ENCODE data around the gene CRIP1.

The CRIP1 gene

DNA sequence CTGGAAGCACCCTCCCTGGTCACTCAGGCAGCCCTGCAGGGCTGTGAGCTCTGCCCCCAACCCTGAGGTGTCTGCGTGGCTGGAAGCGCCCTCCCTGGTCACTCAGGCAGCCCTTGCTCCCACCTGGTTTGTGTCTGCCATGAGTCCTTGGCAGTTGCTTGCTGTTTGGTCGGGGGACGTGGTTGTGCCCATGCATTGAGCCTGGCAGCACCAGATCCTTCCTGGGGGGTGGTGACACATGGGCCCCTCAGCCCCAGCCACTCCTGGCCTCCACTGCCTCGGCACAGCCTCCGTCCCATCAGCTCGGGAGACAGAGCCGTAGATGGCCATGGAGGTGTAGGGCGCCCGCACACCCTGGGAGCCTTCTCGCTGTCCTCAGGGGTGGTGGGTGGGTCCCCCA lies 47.5 kb upstream of the CRIP1 start:
- H3F3A ChIP-seq (ENCODE audit: insufficient read depth, low read length), result no peaks in the 10 kb centered on the region; the same call in 1 of the 2 replicates
- no peaks in the 10 kb centered on the region for H3K9me3 ChIP-seq (replicated peaks; ENCODE audit: insufficient read depth, low read length)
- no peaks in the 10 kb centered on the region for H4K20me1 ChIP-seq (ENCODE audit: insufficient read depth, low read length)
- no peak for DNase-seq
- H3K27ac ChIP-seq (ENCODE audit: low read length), result no peak overlapping the region
- no peaks in the 10 kb centered on the region for H3K4me1 ChIP-seq (ENCODE audit: low read length)
- no peaks in the 10 kb centered on the region for H3K27me3 ChIP-seq (replicated peaks; ENCODE audit: insufficient read depth, low read length)
- no peak overlapping the region for H3K4me2 ChIP-seq (ENCODE audit: low read depth, low read length)
- no peak overlapping the region for H3K9ac ChIP-seq (ENCODE audit: low read length)
- no peaks in the 10 kb centered on the region for H3K36me3 ChIP-seq (replicated peaks; ENCODE audit: insufficient read depth, low read length)
- TF ChIP-seq, protein P1, sequence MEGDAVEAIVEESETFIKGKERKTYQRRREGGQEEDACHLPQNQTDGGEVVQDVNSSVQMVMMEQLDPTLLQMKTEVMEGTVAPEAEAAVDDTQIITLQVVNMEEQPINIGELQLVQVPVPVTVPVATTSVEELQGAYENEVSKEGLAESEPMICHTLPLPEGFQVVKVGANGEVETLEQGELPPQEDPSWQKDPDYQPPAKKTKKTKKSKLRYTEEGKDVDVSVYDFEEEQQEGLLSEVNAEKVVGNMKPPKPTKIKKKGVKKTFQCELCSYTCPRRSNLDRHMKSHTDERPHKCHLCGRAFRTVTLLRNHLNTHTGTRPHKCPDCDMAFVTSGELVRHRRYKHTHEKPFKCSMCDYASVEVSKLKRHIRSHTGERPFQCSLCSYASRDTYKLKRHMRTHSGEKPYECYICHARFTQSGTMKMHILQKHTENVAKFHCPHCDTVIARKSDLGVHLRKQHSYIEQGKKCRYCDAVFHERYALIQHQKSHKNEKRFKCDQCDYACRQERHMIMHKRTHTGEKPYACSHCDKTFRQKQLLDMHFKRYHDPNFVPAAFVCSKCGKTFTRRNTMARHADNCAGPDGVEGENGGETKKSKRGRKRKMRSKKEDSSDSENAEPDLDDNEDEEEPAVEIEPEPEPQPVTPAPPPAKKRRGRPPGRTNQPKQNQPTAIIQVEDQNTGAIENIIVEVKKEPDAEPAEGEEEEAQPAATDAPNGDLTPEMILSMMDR (IDR thresholded peaks at IDR 0.05; ENCODE audit: low read length), result no peak
- no peak for TF ChIP-seq EZH2phosphoT487 (IDR thresholded peaks at IDR 0.05; ENCODE audit: low read length)
- TF ChIP-seq EZH2 (optimal IDR thresholded peaks at IDR 0.05; ENCODE audit: low read depth, low read length), result no peak
- no peaks in the 10 kb centered on the region for H3K9me2 ChIP-seq (replicated peaks; ENCODE audit: insufficient read depth, low read length)
- H3K4me3 ChIP-seq (ENCODE audit: low read length), result no peak overlapping the region
- H3K79me2 ChIP-seq (ENCODE audit: low read length), result peaks cover 32% of the 10 kb centered on the region
- H2AFZ ChIP-seq (ENCODE audit: low read length), result no peak overlapping the region

DNA sequence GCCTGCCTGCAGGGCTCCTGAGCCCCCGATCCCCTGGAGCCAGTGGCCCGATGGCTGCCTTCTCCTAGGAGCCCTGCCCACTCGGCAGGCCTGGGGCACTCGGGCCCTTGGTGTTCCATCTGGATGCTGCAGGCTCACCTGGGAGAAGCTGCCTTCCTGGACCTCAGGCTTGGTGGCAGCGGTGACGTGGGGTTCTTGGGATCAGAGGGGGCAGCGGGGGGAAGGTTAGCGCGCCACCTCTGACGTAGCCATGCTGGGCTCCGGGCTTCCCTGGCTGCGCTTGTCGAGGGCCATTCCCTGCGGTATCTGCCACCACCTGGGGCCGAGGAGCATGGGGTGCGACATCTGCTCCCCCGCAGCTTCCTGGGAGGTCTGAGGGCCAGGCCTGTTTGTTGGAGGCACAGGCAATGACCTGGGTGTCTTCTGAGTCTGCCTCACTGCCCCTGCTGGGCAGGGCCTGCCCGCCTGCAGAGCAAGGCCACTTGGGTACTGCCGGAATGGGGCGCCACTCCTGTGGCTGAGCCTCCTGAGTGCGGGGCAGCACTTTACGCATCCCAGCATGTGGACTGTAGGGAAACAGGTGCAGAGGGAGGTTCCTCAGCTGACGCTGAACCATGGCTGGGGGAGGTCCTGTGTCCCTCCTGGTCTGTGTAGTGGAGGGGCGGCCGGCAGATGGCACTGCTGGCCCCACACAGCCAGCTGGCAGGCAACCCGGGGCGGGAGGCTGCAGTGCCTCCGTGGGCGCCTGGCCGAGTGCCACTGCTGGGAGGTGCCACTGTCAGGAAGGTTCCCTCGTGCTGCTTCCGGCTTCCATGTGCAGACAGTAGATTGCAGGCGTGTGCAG lies 46.8 kb upstream of the CRIP1 start:
- TF ChIP-seq, protein P1 (IDR thresholded peaks at IDR 0.05; ENCODE audit: low read length), result no peak
- TF ChIP-seq EZH2phosphoT487 (IDR thresholded peaks at IDR 0.05; ENCODE audit: low read length), result no peak
- TF ChIP-seq EZH2 (optimal IDR thresholded peaks at IDR 0.05; ENCODE audit: low read depth, low read length), result no peak
- no peak overlapping the region for H2AFZ ChIP-seq (ENCODE audit: low read length)
- H3K4me1 ChIP-seq (ENCODE audit: low read length), result no peaks in the 10 kb centered on the region
- no peak overlapping the region for H3K4me2 ChIP-seq (ENCODE audit: low read depth, low read length)
- H3K79me2 ChIP-seq (ENCODE audit: low read length), result peaks cover 28% of the 10 kb centered on the region
- no peaks in the 10 kb centered on the region for H3K9me3 ChIP-seq (replicated peaks; ENCODE audit: insufficient read depth, low read length)
- no peak overlapping the region for H3K9ac ChIP-seq (ENCODE audit: low read length)
- H4K20me1 ChIP-seq (ENCODE audit: insufficient read depth, low read length), result no peaks in the 10 kb centered on the region
- no peaks in the 10 kb centered on the region; the same call in 1 of the 2 replicates for H3F3A ChIP-seq (ENCODE audit: insufficient read depth, low read length)
- H3K27me3 ChIP-seq (replicated peaks; ENCODE audit: insufficient read depth, low read length), result no peaks in the 10 kb centered on the region
- no peaks in the 10 kb centered on the region for H3K36me3 ChIP-seq (replicated peaks; ENCODE audit: insufficient read depth, low read length)
- H3K9me2 ChIP-seq (replicated peaks; ENCODE audit: insufficient read depth, low read length), result no peaks in the 10 kb centered on the region
- no peak overlapping the region for H3K27ac ChIP-seq (ENCODE audit: low read length)
- DNase-seq, result no peak
- no peak overlapping the region for H3K4me3 ChIP-seq (ENCODE audit: low read length)

DNA sequence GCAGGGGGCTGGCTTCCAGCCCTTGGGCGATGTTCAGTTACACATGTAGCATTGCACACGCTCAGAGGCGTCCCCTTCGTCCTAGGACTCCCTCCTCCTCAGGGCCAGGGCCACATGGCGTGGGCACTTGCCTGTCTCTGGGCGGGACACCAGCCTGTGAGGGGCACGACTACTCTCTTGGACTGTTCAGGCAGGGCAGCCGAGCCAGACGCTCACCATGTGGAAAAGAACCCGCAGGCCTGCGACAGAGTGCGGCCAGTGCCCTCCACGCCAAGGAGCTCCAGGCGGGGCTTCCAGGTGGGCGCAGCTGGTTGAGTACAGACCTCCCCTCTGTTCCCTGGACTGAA lies 46.2 kb upstream of the CRIP1 start:
- H3K4me3 ChIP-seq (ENCODE audit: low read length), result no peak overlapping the region
- H3K4me2 ChIP-seq (ENCODE audit: low read depth, low read length), result no peak overlapping the region
- H2AFZ ChIP-seq (ENCODE audit: low read length), result no peak overlapping the region
- H3F3A ChIP-seq (ENCODE audit: insufficient read depth, low read length), result no peaks in the 10 kb centered on the region; the same call in 1 of the 2 replicates
- no peak for DNase-seq
- no peaks in the 10 kb centered on the region for H4K20me1 ChIP-seq (ENCODE audit: insufficient read depth, low read length)
- no peaks in the 10 kb centered on the region for H3K27me3 ChIP-seq (replicated peaks; ENCODE audit: insufficient read depth, low read length)
- no peak overlapping the region for H3K27ac ChIP-seq (ENCODE audit: low read length)
- peaks cover 23% of the 10 kb centered on the region for H3K79me2 ChIP-seq (ENCODE audit: low read length)
- H3K9ac ChIP-seq (ENCODE audit: low read length), result no peak overlapping the region
- no peaks in the 10 kb centered on the region for H3K9me3 ChIP-seq (replicated peaks; ENCODE audit: insufficient read depth, low read length)
- TF ChIP-seq EZH2 (optimal IDR thresholded peaks at IDR 0.05; ENCODE audit: low read depth, low read length) (no peak), EZH2phosphoT487 (IDR thresholded peaks at IDR 0.05; ENCODE audit: low read length) (no peak)
- TF ChIP-seq, protein P1 (IDR thresholded peaks at IDR 0.05; ENCODE audit: low read length), result no peak
- H3K9me2 ChIP-seq (replicated peaks; ENCODE audit: insufficient read depth, low read length), result no peaks in the 10 kb centered on the region
- no peaks in the 10 kb centered on the region for H3K36me3 ChIP-seq (replicated peaks; ENCODE audit: insufficient read depth, low read length)
- no peaks in the 10 kb centered on the region for H3K4me1 ChIP-seq (ENCODE audit: low read length)

Data from MM.1S (cell line).